Effector memory CD8-positive, alpha-beta T cell (primary cell): ENCODE data around the gene SHBG.
A peak's percentile ranks its signal among the peaks of the same experiment; 100 is the strongest.

Experiments used
- ATAC-seq: fragments of 150-1000 bp; cut with Tn5 transposase; replicated peaks from 2 replicates; pipeline ENCODE4 v1.10.0; 2021; ENCODE audit warnings: mild to moderate bottlenecking, moderate library complexity
- DNase-seq, 3 experiments: peaks; one replicate each; pipeline ENCODE4 v3.0.0; 2021
- H3K27ac Mint-ChIP-seq, 2 donors: one replicate each; pipeline ENCODE4 v1.8.0; 2022; ENCODE audit warnings: mild to moderate bottlenecking in 2 of 2, mixed read lengths in 2 of 2, moderate library complexity in 2 of 2
- H3K27me3 Mint-ChIP-seq, 2 donors: one replicate each; pipeline ENCODE4 v1.8.0; 2022; ENCODE audit warnings: mixed read lengths in 2 of 2
- H3K36me3 Mint-ChIP-seq: one replicate; pipeline ENCODE4 v1.8.0; 2022; ENCODE audit warnings: mild to moderate bottlenecking, moderate library complexity, mixed read lengths; ENCODE audit not compliant: insufficient read depth
- H3K4me1 Mint-ChIP-seq, 2 donors: one replicate each; pipeline ENCODE4 v1.8.0; 2022; ENCODE audit warnings: low read depth in 2 of 2, mixed read lengths in 2 of 2
- H3K4me3 Mint-ChIP-seq, 2 donors: one replicate each; pipeline ENCODE4 v1.8.0; 2022; ENCODE audit warnings: mild to moderate bottlenecking in 2 of 2, mixed read lengths in 2 of 2, moderate library complexity in 2 of 2
- H3K9me3 Mint-ChIP-seq, 2 donors: one replicate each; pipeline ENCODE4 v1.8.0; 2022; ENCODE audit warnings: mixed read lengths in 2 of 2
- total RNA-seq, 9 experiments: gene quantifications; one replicate each; lab custom pipeline; 2026; lab: John Stamatoyannopoulos, UW

Gene SHBG
- 0 to 0.36 (median 0) reads per million in 9 experiments for total RNA-seq

- Mint-ChIP-seq H3K4me3 (no peak within 1 kb of the TSS), H3K9me3 (no peaks in the 10 kb centered on the region), H3K36me3 (peaks cover 5% of the 10 kb centered on the region), H3K27me3 (peaks cover 0 to 7% of the 10 kb centered on the region in 2 donors), H3K27ac (no peak within 1 kb of the TSS), H3K4me1 (peaks cover 8 to 11% of the 10 kb centered on the region in 2 donors)
- DNase-seq (no peak), ATAC-seq (no peak)
Observed at GRCh38 chr17:7629939-7630571, at the start of gene SHBG. Gene SHBG, plus strand, starts transcription at chr17:7630135. Its CDS starts 38 bp downstream, at chr17:7630173.

- Mint-ChIP-seq H3K36me3 (peaks cover 66% of the 10 kb centered on the region), H3K27me3 (no peaks in the 10 kb centered on the region), H3K4me3 (peak overlapping the region in 1 of 2 donors; percentile 64), H3K27ac (peak overlapping the region; percentile 14 to 94), H3K4me1 (peaks cover 43 to 53% of the 10 kb centered on the region in 2 donors), H3K9me3 (no peaks in the 10 kb centered on the region)
- no peak for ATAC-seq
- no peak for DNase-seq
Observed at GRCh38 chr17:7580604-7581575, 49.0 kb upstream of the SHBG start.

- Mint-ChIP-seq H3K27me3 (no peaks in the 10 kb centered on the region), H3K36me3 (peaks cover 50% of the 10 kb centered on the region), H3K9me3 (no peaks in the 10 kb centered on the region), H3K4me1 (peaks cover 36 to 43% of the 10 kb centered on the region in 2 donors), H3K4me3 (peak overlapping the region; percentile 92), H3K27ac (peak overlapping the region; percentile 92 to 96)
- DNase-seq (no peak), ATAC-seq (no peak)
Observed at GRCh38 chr17:7582396-7583252, 47.3 kb upstream of the SHBG start.

GRCh38 chr17:7583253-7584109 is 46.5 kb upstream of the SHBG start, which contains the start of gene MPDU1:
Gene MPDU1, plus strand, starts transcription at chr17:7583852. Its CDS starts 11 bp downstream, at chr17:7583863.
- Mint-ChIP-seq H3K4me3 (peak within 1 kb of the TSS; percentile 92), H3K36me3 (peaks cover 48% of the 10 kb centered on the region), H3K27ac (peak within 1 kb of the TSS; percentile 92 to 96), H3K27me3 (no peaks in the 10 kb centered on the region), H3K4me1 (peaks cover 34 to 42% of the 10 kb centered on the region in 2 donors), H3K9me3 (no peaks in the 10 kb centered on the region)
- ATAC-seq (peak; percentile 83), DNase-seq (peak; percentile 92 to 93 (median 93))

GRCh38 chr17:7586673-7587419 is 43.1 kb upstream of the SHBG start:
- Mint-ChIP-seq H3K27me3 (no peaks in the 10 kb centered on the region), H3K9me3 (no peaks in the 10 kb centered on the region), H3K4me1 (peaks cover 20 to 22% of the 10 kb centered on the region in 2 donors), H3K4me3 (no peak overlapping the region), H3K36me3 (peaks cover 42% of the 10 kb centered on the region), H3K27ac (no peak overlapping the region)
- DNase-seq (no peak), ATAC-seq (no peak)

GRCh38 chr17:7587420-7588151 is 42.3 kb upstream of the SHBG start:
- DNase-seq (no peak), ATAC-seq (no peak)
- H3K4me1 Mint-ChIP-seq: peaks cover 19 to 20% of the 10 kb centered on the region in 2 donors
- no peaks in the 10 kb centered on the region for H3K27me3 Mint-ChIP-seq
- no peaks in the 10 kb centered on the region for H3K9me3 Mint-ChIP-seq
- peak overlapping the region in 1 of 2 donors; percentile 59 for H3K27ac Mint-ChIP-seq
- peaks cover 45% of the 10 kb centered on the region for H3K36me3 Mint-ChIP-seq
- H3K4me3 Mint-ChIP-seq: no peak overlapping the region

GRCh38 chr17:7588553-7589203 is 41.3 kb upstream of the SHBG start:
- no peak for ATAC-seq
- H3K9me3 Mint-ChIP-seq: no peaks in the 10 kb centered on the region
- DNase-seq: no peak
- peaks cover 14 to 16% of the 10 kb centered on the region in 2 donors for H3K4me1 Mint-ChIP-seq
- H3K4me3 Mint-ChIP-seq: no peak overlapping the region
- peaks cover 44% of the 10 kb centered on the region for H3K36me3 Mint-ChIP-seq
- H3K27ac Mint-ChIP-seq: no peak overlapping the region
- no peaks in the 10 kb centered on the region for H3K27me3 Mint-ChIP-seq

- DNase-seq (peak; percentile 53 to 56 (median 53)), ATAC-seq (peak; percentile 90)
- Mint-ChIP-seq H3K4me3 (no peak overlapping the region), H3K36me3 (peaks cover 44% of the 10 kb centered on the region), H3K27me3 (no peaks in the 10 kb centered on the region), H3K9me3 (no peaks in the 10 kb centered on the region), H3K27ac (no peak overlapping the region), H3K4me1 (peaks cover 10 to 14% of the 10 kb centered on the region in 2 donors)
Observed at GRCh38 chr17:7589204-7589868, 40.6 kb upstream of the SHBG start.

- H3K36me3 Mint-ChIP-seq: peaks cover 45% of the 10 kb centered on the region
- no peaks in the 10 kb centered on the region for H3K9me3 Mint-ChIP-seq
Observed at GRCh38 chr17:7589891-7590691, 39.8 kb upstream of the SHBG start, which contains the start of gene SOX15. Gene SOX15, minus strand, starts transcription at chr17:7590094. Its CDS starts 418 bp downstream, at chr17:7589676.

GRCh38 chr17:7590743-7591142 is 39.2 kb upstream of the SHBG start:
- no peak for DNase-seq
- H3K9me3 Mint-ChIP-seq: no peaks in the 10 kb centered on the region
- no peak overlapping the region for H3K4me3 Mint-ChIP-seq
- H3K4me1 Mint-ChIP-seq: peaks cover 2 to 4% of the 10 kb centered on the region in 2 donors
- no peaks in the 10 kb centered on the region for H3K27me3 Mint-ChIP-seq
- ATAC-seq: no peak
- peaks cover 50% of the 10 kb centered on the region for H3K36me3 Mint-ChIP-seq
- H3K27ac Mint-ChIP-seq: peak overlapping the region; percentile 14 to 66

More at GRCh38 chr17:7589891-7590691, 39.8 kb upstream of the SHBG start, which contains the start of gene SOX15:
- ATAC-seq (no peak), DNase-seq (no peak)
- no peak within 1 kb of the TSS for H3K4me3 Mint-ChIP-seq
- peak within 1 kb of the TSS; percentile 14 to 66 for H3K27ac Mint-ChIP-seq
- H3K4me1 Mint-ChIP-seq: peaks cover 4 to 7% of the 10 kb centered on the region in 2 donors
- H3K27me3 Mint-ChIP-seq: no peaks in the 10 kb centered on the region
